Measurements from ENCODE around the gene STX11.
"Not testable (repeated sequence)": the region's sequence is repeated elsewhere in the genome, so short reads cannot be mapped to it uniquely, and the experiment has no call there.

The STX11 gene

GRCh38 chr6:144177726-144178125 is 27.4 kb downstream of the STX11 start:
- no peak for DNase-seq (ENCODE audit: low read depth)

GRCh38 chr6:144178323-144178722 is 28.0 kb downstream of the STX11 start:
- DNase-seq (ENCODE audit: low read depth), result no peak

- no peak for DNase-seq (ENCODE audit: low read depth)
Observed at GRCh38 chr6:144179237-144179636, 28.9 kb downstream of the STX11 start.

- no peak for DNase-seq (ENCODE audit: low read depth)
Observed at GRCh38 chr6:144179828-144180227, 29.5 kb downstream of the STX11 start.

GRCh38 chr6:144180354-144180753 is 30.0 kb downstream of the STX11 start:
- not testable (repeated sequence) for DNase-seq (ENCODE audit: low read depth)

GRCh38 chr6:144181639-144182038 is 31.3 kb downstream of the STX11 start:
- no peak for DNase-seq (ENCODE audit: low read depth)

GRCh38 chr6:144184186-144184585 is 33.9 kb downstream of the STX11 start:
- not testable (repeated sequence) for DNase-seq (ENCODE audit: low read depth)

- no peak for DNase-seq (ENCODE audit: low read depth)
Observed at GRCh38 chr6:144185133-144185836, 35.0 kb downstream of the STX11 start.

- DNase-seq (ENCODE audit: low read depth), result no peak
Observed at GRCh38 chr6:144186817-144187625, 36.7 kb downstream of the STX11 start.

GRCh38 chr6:144189351-144189750 is 39.0 kb downstream of the STX11 start:
- DNase-seq (ENCODE audit: low read depth), result no peak

GRCh38 chr6:144190080-144190479 is 39.8 kb downstream of the STX11 start:
- DNase-seq (ENCODE audit: low read depth), result no peak

- DNase-seq (ENCODE audit: low read depth), result peak; percentile 15
Observed at GRCh38 chr6:144190593-144190992, 40.3 kb downstream of the STX11 start.

GRCh38 chr6:144193181-144193580 is 42.9 kb downstream of the STX11 start:
- DNase-seq (ENCODE audit: low read depth), result no peak

GRCh38 chr6:144194293-144194810 is 44.0 kb downstream of the STX11 start:
- no peak for DNase-seq (ENCODE audit: low read depth)

GRCh38 chr6:144195671-144196270 is 45.5 kb downstream of the STX11 start:
- peak; percentile 11 for DNase-seq (ENCODE audit: low read depth)

GRCh38 chr6:144197919-144198318 is 47.6 kb downstream of the STX11 start:
- DNase-seq (ENCODE audit: low read depth), result no peak

- DNase-seq (ENCODE audit: low read depth), result no peak
Observed at GRCh38 chr6:144202879-144203468, 52.7 kb downstream of the STX11 start.

- DNase-seq (ENCODE audit: low read depth), result no peak
Observed at GRCh38 chr6:144211160-144211559, 60.8 kb downstream of the STX11 start.

- DNase-seq (ENCODE audit: low read depth), result no peak
Observed at GRCh38 chr6:144213315-144213714, 63.0 kb downstream of the STX11 start.

GRCh38 chr6:144214029-144214428 is 63.7 kb downstream of the STX11 start:
- no peak for DNase-seq (ENCODE audit: low read depth)

- DNase-seq (ENCODE audit: low read depth), result no peak
Observed at GRCh38 chr6:144214622-144215401, 64.5 kb downstream of the STX11 start.
